Keratinocyte (primary cell): Measurements from ENCODE around the gene ADGRD1. TPM values are rescaled to one million over a fixed set of nuclear protein-coding genes. Genes with fewer than 3 reads are reported as not detected.

Experiments used
- DNase-seq: peaks from one replicate; pipeline ENCODE4 v3.0.0-alpha.2; 2011; ENCODE audit warnings: low read depth, missing footprints, low spot score
- FAIRE-seq: peaks from 2 replicates; lab custom pipeline; 2011; peaks lifted over from hg19 to GRCh38; lab: Jason Lieb, UNC
- H2AFZ ChIP-seq: 2 replicates; pipeline ENCODE4 v1.6.0; 2012; ENCODE audit warnings: low read length, control low read depth, inconsistent platforms; ENCODE audit not compliant: control insufficient read depth
- H3K27ac ChIP-seq: 2 replicates; pipeline ENCODE4 v1.5.1; 2011; ENCODE audit warnings: low read length; ENCODE audit not compliant: control insufficient read depth, insufficient read depth
- H3K27me3 ChIP-seq: 3 replicates; pipeline ENCODE4 v1.6.0; 2011; ENCODE audit warnings: low read length; ENCODE audit not compliant: control insufficient read depth, insufficient read depth; ENCODE audit errors: extremely low read depth
- H3K36me3 ChIP-seq, 2 experiments: 2 replicates in 1 of 2; 3 replicates in 1 of 2; pipeline ENCODE4 v1.5.1; 2011; ENCODE audit warnings: low read length in 2 of 2, mild to moderate bottlenecking in 1 of 2; ENCODE audit not compliant: control insufficient read depth in 2 of 2, insufficient read depth in 2 of 2; ENCODE audit errors: extremely low read depth in 1 of 2
- H3K4me1 ChIP-seq: 3 replicates; pipeline ENCODE4 v1.5.1; 2011; ENCODE audit warnings: low read length; ENCODE audit not compliant: control insufficient read depth, insufficient read depth; ENCODE audit errors: extremely low read depth
- H3K4me2 ChIP-seq: 3 replicates; pipeline ENCODE4 v1.6.0; 2011; ENCODE audit warnings: low read depth, low read length; ENCODE audit not compliant: control insufficient read depth, insufficient read depth; ENCODE audit errors: extremely low read depth
- H3K4me3 ChIP-seq, 3 experiments: fragments of 200-600 bp in 1 of 3; sonication (generic) in 1 of 3; 2 replicates in 2 of 3; 3 replicates in 1 of 3; pipeline ENCODE4 v1.5.1; 2011 to 2016; ENCODE audit warnings: low read length in 3 of 3, mild to moderate bottlenecking in 3 of 3, control low read depth in 2 of 3, inconsistent platforms in 1 of 3, low read depth in 1 of 3, mixed read lengths in 1 of 3, mixed run types in 1 of 3, moderate library complexity in 1 of 3; ENCODE audit not compliant: control insufficient read depth in 2 of 3, insufficient read depth in 2 of 3; ENCODE audit errors: extremely low read depth in 1 of 3
- H3K79me2 ChIP-seq: 2 replicates; pipeline ENCODE4 v1.6.0; 2012; ENCODE audit warnings: low read length; ENCODE audit not compliant: control insufficient read depth, insufficient read depth
- H3K9ac ChIP-seq: 3 replicates; pipeline ENCODE4 v1.6.0; 2011; ENCODE audit warnings: low read length; ENCODE audit not compliant: control insufficient read depth, insufficient read depth; ENCODE audit errors: extremely low read depth
- H3K9me1 ChIP-seq: 3 replicates; pipeline ENCODE4 v1.6.0; 2011; ENCODE audit warnings: low read length; ENCODE audit not compliant: control insufficient read depth, insufficient read depth; ENCODE audit errors: extremely low read depth
- H3K9me3 ChIP-seq: 2 replicates; pipeline ENCODE4 v1.5.1; 2012; ENCODE audit warnings: low read depth, low read length; ENCODE audit not compliant: control insufficient read depth
- H4K20me1 ChIP-seq: 3 replicates; pipeline ENCODE4 v1.6.0; 2011; ENCODE audit warnings: low read length; ENCODE audit not compliant: control insufficient read depth, insufficient read depth; ENCODE audit errors: extremely low read depth
- CTCF ChIP-seq, 3 experiments: IDR thresholded peaks in 1 of 3; conservative IDR thresholded peaks in 1 of 3; optimal IDR thresholded peaks in 1 of 3; 2 replicates in 2 of 3; 3 replicates in 1 of 3; pipeline versions ENCODE3 to v1.5.1; 2011; ENCODE audit warnings: low read length in 3 of 3, mild to moderate bottlenecking in 3 of 3, moderate library complexity in 2 of 3, control low read depth in 1 of 3, inconsistent platforms in 1 of 3; ENCODE audit not compliant: insufficient read depth in 2 of 3; ENCODE audit errors: extremely low read depth in 1 of 3
- EZH2 ChIP-seq: IDR thresholded peaks from one replicate; pipeline ENCODE4 v1.6.1; 2012; ENCODE audit warnings: inconsistent platforms, mild to moderate bottlenecking, low read length, moderate library complexity
- dilution Hi-C: fragments of 300-500 bp; cut with MboI; formaldehyde crosslinking; loops from one replicate; pipeline ENCODE4 v1.7.0; 2020; ENCODE audit warnings: low sequenced_read_pairs; ENCODE audit not compliant: extremely low pct_ligation_motif_present
- polyA plus RNA-seq, 5 experiments: library from polyadenylated mRNA; depleted of rRNA in 3 of 5; stranded (reverse) in 3 of 5; stranded (forward) in 1 of 5; unstranded in 1 of 5; fragments of >200 nt; gene quantifications; 1 replicate in 1 of 5; 2 replicates in 3 of 5; 3 replicates in 1 of 5; pipeline versions ENCODE4 v1.2.1 to v1.2.3, GENCODE V29; 2011 to 2012; ENCODE audit warnings: missing spikeins in 2 of 5, low read depth in 1 of 5, low replicate concordance in 1 of 5

Gene ADGRD1
- polyA plus RNA-seq, 1 donor (not counting 4 experiments of a cell fraction or from before 2014, with no cell fraction given): not detected

GRCh38 chr12:131003036-131003715, 49.5 kb downstream of the ADGRD1 start:
- TF ChIP-seq EZH2 (no peak), CTCF (optimal IDR thresholded peaks at IDR 0.05 in 1 of 3, IDR thresholded peaks at IDR 0.05 in 1 of 3, conservative IDR thresholded peaks at IDR 0.05 in 1 of 3; ENCODE audit: extremely low read depth in 1 of 3, insufficient read depth in 2 of 3, low read length in 3 of 3) (no peak)
- DNase-seq (no peak), FAIRE-seq (no peak)
- Histone ChIP-seq H3K9me1 (no peaks in the 10 kb centered on the region), H3K9me3 (no peaks in the 10 kb centered on the region), H4K20me1 (no peaks in the 10 kb centered on the region), H3K4me3 (no peak overlapping the region), H2AFZ (no peak overlapping the region), H3K27ac (no peak overlapping the region), H3K4me2 (no peak overlapping the region), H3K79me2 (no peaks in the 10 kb centered on the region), H3K36me3 (no peaks in the 10 kb centered on the region), H3K27me3 (no peaks in the 10 kb centered on the region), H3K9ac (no peak overlapping the region), H3K4me1 (no peaks in the 10 kb centered on the region)
- dilution Hi-C loops: no loop called here

GRCh38 chr12:131003716-131004045, 50.0 kb downstream of the ADGRD1 start:
- TF ChIP-seq CTCF (optimal IDR thresholded peaks at IDR 0.05 in 1 of 3, IDR thresholded peaks at IDR 0.05 in 1 of 3, conservative IDR thresholded peaks at IDR 0.05 in 1 of 3; ENCODE audit: extremely low read depth in 1 of 3, insufficient read depth in 2 of 3, low read length in 3 of 3) (no peak), EZH2 (no peak)
- no peak overlapping the region for H3K27ac ChIP-seq
- no peak overlapping the region for H3K4me2 ChIP-seq
- no peaks in the 10 kb centered on the region for H3K27me3 ChIP-seq
- H3K9me3 ChIP-seq: no peaks in the 10 kb centered on the region
- FAIRE-seq (no peak), DNase-seq (no peak)
- H2AFZ ChIP-seq: no peak overlapping the region
- no peaks in the 10 kb centered on the region for H3K79me2 ChIP-seq
- H3K36me3 ChIP-seq: no peaks in the 10 kb centered on the region
- H3K9ac ChIP-seq: no peak overlapping the region
- no peaks in the 10 kb centered on the region for H3K9me1 ChIP-seq
- H4K20me1 ChIP-seq: no peaks in the 10 kb centered on the region
- no peaks in the 10 kb centered on the region for H3K4me1 ChIP-seq
- dilution Hi-C loops: no loop called here
- H3K4me3 ChIP-seq: no peak overlapping the region
